SIG-M5 treated with dmso at 0.1 percent for 504 hours (cell line): ENCODE measurements around the gene OR6S1.

Source experiments
- DNase-seq: peaks from one replicate; lab custom pipeline; 2025; ENCODE audit not compliant: unreplicated experiment; lab: John Stamatoyannopoulos, UW

Gene OR6S1

GRCh38 chr14:20641591-20641990, at the start of gene OR6S1:
TSS of gene OR6S1 (minus strand) at chr14:20641691. CDS start at chr14:20641691, 0 bp downstream.
- DNase-seq: no peak

- DNase-seq: peak; percentile 92
These were observed 49.6 kb upstream of the OR6S1 start for GRCh38 chr14:20690848-20691640.

- DNase-seq: no peak
These were observed 46.8 kb upstream of the OR6S1 start, which contains the start of gene ANG for GRCh38 chr14:20688167-20688839. TSS of gene ANG (plus strand) at chr14:20688764. CDS start at chr14:20693565, 4,801 bp downstream.

- no peak for DNase-seq
These were observed 46.1 kb upstream of the OR6S1 start for GRCh38 chr14:20687362-20688166.

- DNase-seq: no peak
These were observed 45.1 kb upstream of the OR6S1 start for GRCh38 chr14:20686386-20687143.

- DNase-seq: peak; percentile 42
These were observed 43.4 kb upstream of the OR6S1 start for GRCh38 chr14:20684662-20685456.

- DNase-seq: peak; percentile 86
These were observed 42.6 kb upstream of the OR6S1 start, which contains the start of gene RNASE4 for GRCh38 chr14:20683891-20684661. TSS of gene RNASE4 (plus strand) at chr14:20684560. CDS start at chr14:20699372, 14,812 bp downstream.

GRCh38 chr14:20683125-20683890, 41.8 kb upstream of the OR6S1 start:
- DNase-seq: peak; percentile 90

- peak; percentile 88 for DNase-seq
These were observed 41.1 kb upstream of the OR6S1 start for GRCh38 chr14:20682435-20683124.

- no peak for DNase-seq
These were observed 40.6 kb upstream of the OR6S1 start for GRCh38 chr14:20682127-20682434.

- DNase-seq: peak; percentile 82
These were observed 40.0 kb upstream of the OR6S1 start for GRCh38 chr14:20681348-20682126.

GRCh38 chr14:20680843-20681347, 39.4 kb upstream of the OR6S1 start:
- DNase-seq: no peak

- DNase-seq: no peak
These were observed 38.9 kb upstream of the OR6S1 start for GRCh38 chr14:20680363-20680762.

- DNase-seq: no peak
These were observed 38.4 kb upstream of the OR6S1 start for GRCh38 chr14:20679907-20680306.

GRCh38 chr14:20676072-20676471, 34.6 kb upstream of the OR6S1 start:
- DNase-seq: no peak

- no peak for DNase-seq
These were observed 34.2 kb upstream of the OR6S1 start for GRCh38 chr14:20675669-20676068.
